SK-N-SH (cell line): ENCODE results near the gene ANAPC5.

ENCODE experiments used
- EP300 ChIP-seq, 2 experiments: IDR thresholded peaks; 2 replicates each; pipeline versions ENCODE4 v1.4.0 to v1.6.1; 2012; ENCODE audit warnings: borderline replicate concordance in 1 of 2, low read depth in 1 of 2, low read length in 1 of 2
- EZH2phosphoT487 ChIP-seq: fragments of 200-600 bp; sonication (generic); IDR thresholded peaks from 2 replicates; pipeline ENCODE4 v1.6.1; 2017; ENCODE audit warnings: low read depth, mixed run types, mild to moderate bottlenecking, antibody characterized with exemption, moderate library complexity, borderline replicate concordance
- POLR2AphosphoS5 ChIP-seq: IDR thresholded peaks from 2 replicates; pipeline ENCODE4 v1.6.1; 2012; ENCODE audit warnings: low read depth, low read length
- TAF1 ChIP-seq: IDR thresholded peaks from 2 replicates; pipeline ENCODE4 v1.6.1; 2012; ENCODE audit warnings: low read depth, mild to moderate bottlenecking, low read length, moderate library complexity, borderline replicate concordance
- YY1 ChIP-seq: IDR thresholded peaks from 2 replicates; pipeline ENCODE4 v1.4.0; 2012; ENCODE audit warnings: low read depth, mild to moderate bottlenecking
- TF ChIP-seq, protein P1 (sequence below): fragments of 200-600 bp; sonication (generic); IDR thresholded peaks from 2 replicates; pipeline ENCODE4 v1.6.1; 2017; ENCODE audit warnings: antibody characterized with exemption, mild to moderate bottlenecking, moderate library complexity
- TF ChIP-seq, protein P2 (sequence below): fragments of 150-350 bp; IDR thresholded peaks from 2 replicates; pipeline ENCODE4 v1.6.1; 2017; ENCODE audit warnings: antibody characterized with exemption, low read length, low read depth, borderline replicate concordance

DNA sequence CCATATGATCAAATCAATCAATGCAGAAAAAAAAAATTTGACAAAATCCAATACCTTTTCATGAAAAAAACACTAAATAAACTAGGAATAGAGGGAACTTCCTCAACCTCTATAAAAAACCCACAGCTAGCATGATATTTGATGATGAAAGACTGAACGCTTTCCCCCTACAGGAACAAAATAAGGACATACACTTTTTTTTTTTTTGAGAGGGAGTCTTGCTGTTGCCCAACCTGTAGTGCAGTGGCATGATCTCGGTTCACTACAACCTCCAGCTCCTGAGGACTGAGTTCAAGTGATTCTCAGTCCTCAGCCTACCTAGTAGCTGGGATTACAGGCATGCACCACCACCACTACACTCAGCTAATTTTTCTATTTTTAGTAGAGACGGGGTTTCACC is 37.8 kb downstream of the ANAPC5 start:
- TF ChIP-seq, protein P1, sequence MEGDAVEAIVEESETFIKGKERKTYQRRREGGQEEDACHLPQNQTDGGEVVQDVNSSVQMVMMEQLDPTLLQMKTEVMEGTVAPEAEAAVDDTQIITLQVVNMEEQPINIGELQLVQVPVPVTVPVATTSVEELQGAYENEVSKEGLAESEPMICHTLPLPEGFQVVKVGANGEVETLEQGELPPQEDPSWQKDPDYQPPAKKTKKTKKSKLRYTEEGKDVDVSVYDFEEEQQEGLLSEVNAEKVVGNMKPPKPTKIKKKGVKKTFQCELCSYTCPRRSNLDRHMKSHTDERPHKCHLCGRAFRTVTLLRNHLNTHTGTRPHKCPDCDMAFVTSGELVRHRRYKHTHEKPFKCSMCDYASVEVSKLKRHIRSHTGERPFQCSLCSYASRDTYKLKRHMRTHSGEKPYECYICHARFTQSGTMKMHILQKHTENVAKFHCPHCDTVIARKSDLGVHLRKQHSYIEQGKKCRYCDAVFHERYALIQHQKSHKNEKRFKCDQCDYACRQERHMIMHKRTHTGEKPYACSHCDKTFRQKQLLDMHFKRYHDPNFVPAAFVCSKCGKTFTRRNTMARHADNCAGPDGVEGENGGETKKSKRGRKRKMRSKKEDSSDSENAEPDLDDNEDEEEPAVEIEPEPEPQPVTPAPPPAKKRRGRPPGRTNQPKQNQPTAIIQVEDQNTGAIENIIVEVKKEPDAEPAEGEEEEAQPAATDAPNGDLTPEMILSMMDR, result no peak
- TF ChIP-seq EZH2phosphoT487, result no peak
- TF ChIP-seq POLR2AphosphoS5, result no peak
- TF ChIP-seq YY1, result no peak
- TF ChIP-seq, protein P2, sequence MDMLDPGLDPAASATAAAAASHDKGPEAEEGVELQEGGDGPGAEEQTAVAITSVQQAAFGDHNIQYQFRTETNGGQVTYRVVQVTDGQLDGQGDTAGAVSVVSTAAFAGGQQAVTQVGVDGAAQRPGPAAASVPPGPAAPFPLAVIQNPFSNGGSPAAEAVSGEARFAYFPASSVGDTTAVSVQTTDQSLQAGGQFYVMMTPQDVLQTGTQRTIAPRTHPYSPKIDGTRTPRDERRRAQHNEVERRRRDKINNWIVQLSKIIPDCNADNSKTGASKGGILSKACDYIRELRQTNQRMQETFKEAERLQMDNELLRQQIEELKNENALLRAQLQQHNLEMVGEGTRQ, result no peak
- no peak for TF ChIP-seq EP300 (IDR thresholded peaks at IDR 0.05; ENCODE audit: borderline replicate concordance in 1 of 2, low read depth in 1 of 2, low read length in 1 of 2)
- no peak for TF ChIP-seq TAF1
